Measurements from ENCODE around the gene SLC7A5. TPM values are rescaled to one million over a fixed set of nuclear protein-coding genes. Genes with fewer than 3 reads are reported as not detected.
"Not testable (repeated sequence)": the region's sequence is repeated elsewhere in the genome, so short reads cannot be mapped to it uniquely, and the experiment has no call there.

The SLC7A5 gene
- total and polyA plus RNA-seq, 2 donors (not counting 3 experiments of a cell fraction or from before 2014, with no cell fraction given), result 14.1 to 29.2 TPM

- DNase-seq (ENCODE audit: low read depth, low spot score); BruUV-seq (replicated peaks); H3K4me3 ChIP-seq (replicated peaks in 1 of 3; ENCODE audit: insufficient read depth in 1 of 3, low read depth in 1 of 3, low read length in 3 of 3); H3K36me3 ChIP-seq (ENCODE audit: control insufficient read depth in 2 of 2, extremely low read depth in 1 of 2, insufficient read depth in 2 of 2, low read length in 2 of 2); H3K79me2 ChIP-seq (ENCODE audit: control insufficient read depth, insufficient read depth, low read length); H3K4me1 ChIP-seq (ENCODE audit: control insufficient read depth, extremely low read depth, insufficient read depth, low read length); H2AFZ ChIP-seq (ENCODE audit: low read depth, low read length); FAIRE-seq; dilution Hi-C loops (cut with MboI; ENCODE audit: extremely low pct_ligation_motif_present, low sequenced_read_pairs); H3K9me1 ChIP-seq (replicated peaks; ENCODE audit: control insufficient read depth, extremely low read depth, insufficient read depth, low read length); intact Hi-C loops (cut with micrococcal nuclease); H3K4me2 ChIP-seq (ENCODE audit: insufficient read depth, low read length); H3K9me3 ChIP-seq (replicated peaks; ENCODE audit: control insufficient read depth, insufficient read depth, low read length); H3K9ac ChIP-seq (replicated peaks; ENCODE audit: extremely low read depth, insufficient read depth, low read length); H3K27ac ChIP-seq (ENCODE audit: insufficient read depth, low read depth, low read length); H3K27me3 ChIP-seq (ENCODE audit: control insufficient read depth in 2 of 2, insufficient read depth in 2 of 2, low read length in 2 of 2); POLR2A ChIA-PET; H4K20me1 ChIP-seq (replicated peaks; ENCODE audit: control insufficient read depth, extremely low read depth, insufficient read depth, low read length): not testable (repeated sequence)
- CTCF ChIA-PET, result interaction anchor here (2.6 kb wide), 2 partner anchors 33 to 126 kb away, joined by 7 to 18 read pairs; no protein-coding TSS in a partner anchor
Observed at GRCh38 chr16:87904963-87905362, 35.7 kb upstream of the SLC7A5 start.

GRCh38 chr16:87900489-87900888 lies 31.2 kb upstream of the SLC7A5 start:
- dilution Hi-C loops (cut with MboI; ENCODE audit: extremely low pct_ligation_motif_present, low sequenced_read_pairs); H2AFZ ChIP-seq (ENCODE audit: low read depth, low read length); H3K4me1 ChIP-seq (ENCODE audit: control insufficient read depth, extremely low read depth, insufficient read depth, low read length); H3K36me3 ChIP-seq (ENCODE audit: control insufficient read depth in 2 of 2, extremely low read depth in 1 of 2, insufficient read depth in 2 of 2, low read length in 2 of 2); H3K27ac ChIP-seq (ENCODE audit: insufficient read depth, low read depth, low read length); H3K4me3 ChIP-seq (replicated peaks in 1 of 3; ENCODE audit: insufficient read depth in 1 of 3, low read depth in 1 of 3, low read length in 3 of 3); H4K20me1 ChIP-seq (replicated peaks; ENCODE audit: control insufficient read depth, extremely low read depth, insufficient read depth, low read length); POLR2A ChIA-PET; H3K9ac ChIP-seq (replicated peaks; ENCODE audit: extremely low read depth, insufficient read depth, low read length); H3K27me3 ChIP-seq (ENCODE audit: control insufficient read depth in 2 of 2, insufficient read depth in 2 of 2, low read length in 2 of 2); BruUV-seq (replicated peaks); FAIRE-seq; H3K4me2 ChIP-seq (ENCODE audit: insufficient read depth, low read length); H3K9me1 ChIP-seq (replicated peaks; ENCODE audit: control insufficient read depth, extremely low read depth, insufficient read depth, low read length); DNase-seq (ENCODE audit: low read depth, low spot score); intact Hi-C loops (cut with micrococcal nuclease); H3K79me2 ChIP-seq (ENCODE audit: control insufficient read depth, insufficient read depth, low read length); H3K9me3 ChIP-seq (replicated peaks; ENCODE audit: control insufficient read depth, insufficient read depth, low read length): not testable (repeated sequence)
- CTCF ChIA-PET, result interaction anchor here (1.2 kb wide), 1 partner anchor 122 kb away, joined by 4 read pairs; no protein-coding TSS in a partner anchor
